Iris pigment epithelial cell (primary cell): ENCODE measurements around the gene APOC3.

ENCODE experiments used
- DNase-seq: peaks from one replicate; pipeline ENCODE4 v3.0.0-alpha.2; 2011; ENCODE audit warnings: low read depth

APOC3 gene

GRCh38 chr11:116807601-116808261 lies 22.0 kb upstream of the APOC3 start:
- DNase-seq = no peak

DNA sequence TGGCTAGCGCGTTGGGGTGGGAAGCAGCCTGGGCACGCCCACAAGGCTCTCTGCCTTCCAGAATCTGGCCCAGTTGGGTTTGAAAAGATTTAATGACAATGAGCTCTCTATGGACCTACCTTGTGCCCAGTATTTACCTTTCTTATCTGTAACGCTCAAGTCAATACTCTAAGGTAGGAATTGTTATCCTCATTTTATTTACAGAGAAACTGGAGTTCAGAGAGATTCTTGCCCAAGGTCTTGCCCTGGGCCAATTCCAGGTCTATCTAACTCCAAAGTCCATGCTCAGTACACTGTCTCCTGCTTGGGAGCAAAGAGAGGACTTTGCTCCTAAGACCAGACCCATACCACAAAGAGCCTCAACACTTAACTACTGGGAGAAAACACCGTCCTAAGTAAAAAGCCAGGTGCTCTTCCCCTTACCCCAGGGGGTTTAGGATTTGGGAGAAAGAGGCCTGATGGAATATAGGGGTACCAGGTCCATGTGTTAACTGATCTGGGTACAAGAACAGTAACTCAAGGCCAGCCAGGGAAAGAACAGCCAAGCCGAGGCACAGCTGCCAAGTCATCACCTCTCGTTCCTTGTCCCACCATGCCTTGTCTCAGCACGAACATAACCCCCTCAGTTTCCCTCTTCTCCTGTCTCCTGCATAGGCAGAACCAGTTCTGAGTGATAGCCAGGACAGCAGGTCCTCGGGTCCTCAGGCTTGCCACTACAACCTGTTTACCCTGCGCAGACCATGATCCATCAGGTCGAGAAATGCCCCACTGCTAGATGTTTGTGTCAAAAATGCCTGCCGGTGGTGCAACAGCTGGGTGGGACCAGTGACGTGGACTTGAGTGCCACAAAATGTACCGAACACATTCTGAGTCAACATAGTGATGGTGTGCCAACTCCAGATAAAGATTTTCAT lies 21.2 kb upstream of the APOC3 start:
- DNase-seq = peak; percentile 78

DNA sequence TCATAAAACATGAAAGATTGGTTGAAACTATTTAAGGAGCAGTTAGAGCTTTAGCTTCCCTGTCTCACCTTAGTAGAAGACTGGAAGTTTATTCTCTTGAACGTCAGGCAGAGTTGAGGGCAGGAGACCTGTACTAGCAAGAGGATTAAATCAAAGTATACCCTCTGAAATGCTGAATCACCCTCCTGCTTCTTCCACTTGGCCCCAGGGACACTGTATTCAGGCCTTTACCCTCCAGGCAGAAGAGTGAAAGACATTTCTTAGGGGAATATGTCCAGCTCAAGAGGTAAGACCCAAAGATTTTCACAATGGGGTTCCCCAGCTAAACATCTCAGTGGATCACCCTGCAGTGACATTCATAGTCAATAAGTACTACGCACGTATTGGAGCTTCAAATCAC lies 18.5 kb upstream of the APOC3 start:
- DNase-seq = no peak

DNA sequence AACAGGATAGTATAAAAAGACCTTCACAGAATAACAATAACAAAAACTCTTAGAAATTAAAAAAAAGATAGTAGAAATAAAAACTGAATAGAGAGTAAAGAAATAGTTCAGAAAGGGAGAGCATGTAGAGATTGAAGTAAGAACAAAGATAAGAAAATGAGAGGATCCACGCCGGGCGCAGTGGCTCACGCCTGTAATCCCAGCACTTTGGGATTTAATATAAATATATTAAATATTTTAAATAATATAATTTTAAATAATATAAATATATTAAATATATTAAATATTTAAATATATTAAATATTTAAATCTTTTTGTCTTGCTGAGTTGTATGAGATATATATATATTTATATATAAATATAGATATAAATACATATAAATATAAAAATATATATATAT lies 17.6 kb upstream of the APOC3 start:
- DNase-seq = no peak

- DNase-seq = no peak
These were observed 16.5 kb upstream of the APOC3 start for GRCh38 chr11:116813170-116813569.

DNA sequence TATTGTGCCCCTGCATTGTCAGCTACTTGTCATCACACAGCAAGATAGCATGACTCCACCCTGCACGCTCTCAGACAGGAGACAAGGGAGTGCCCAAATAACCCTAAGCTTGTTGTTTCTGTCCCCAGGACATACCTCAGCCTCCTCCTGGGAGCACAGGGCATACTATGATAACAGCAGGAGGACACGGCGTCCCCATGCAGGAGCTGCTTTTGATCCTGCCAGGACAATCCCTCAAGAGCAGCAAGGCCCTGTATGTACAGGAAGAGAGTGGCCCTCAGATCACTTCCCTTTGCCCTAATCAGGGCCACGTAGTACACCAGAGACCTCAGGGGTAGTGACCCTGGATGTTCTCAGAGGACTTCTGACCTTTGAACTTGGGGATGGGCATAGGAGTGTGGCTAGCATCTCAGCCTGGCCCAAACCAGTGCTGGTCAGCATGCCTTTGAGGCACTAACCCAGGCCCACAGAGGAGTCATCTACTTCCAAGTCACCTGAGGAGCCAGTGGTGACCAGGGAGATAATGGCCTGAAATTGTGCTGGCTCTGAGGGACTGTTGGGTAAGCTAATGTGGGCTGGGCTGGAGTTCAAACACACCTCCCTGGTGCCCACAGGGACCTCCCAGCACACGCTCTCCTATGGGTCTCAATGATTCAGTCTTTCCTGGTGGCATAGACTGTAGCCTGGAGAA lies 15.8 kb upstream of the APOC3 start:
- no peak for DNase-seq

GRCh38 chr11:116814502-116814901 lies 15.2 kb upstream of the APOC3 start:
- DNase-seq = no peak

GRCh38 chr11:116819049-116819448 lies 10.7 kb upstream of the APOC3 start:
- DNase-seq = no peak

GRCh38 chr11:116821050-116821918 lies 8.4 kb upstream of the APOC3 start:
- DNase-seq = no peak

DNA sequence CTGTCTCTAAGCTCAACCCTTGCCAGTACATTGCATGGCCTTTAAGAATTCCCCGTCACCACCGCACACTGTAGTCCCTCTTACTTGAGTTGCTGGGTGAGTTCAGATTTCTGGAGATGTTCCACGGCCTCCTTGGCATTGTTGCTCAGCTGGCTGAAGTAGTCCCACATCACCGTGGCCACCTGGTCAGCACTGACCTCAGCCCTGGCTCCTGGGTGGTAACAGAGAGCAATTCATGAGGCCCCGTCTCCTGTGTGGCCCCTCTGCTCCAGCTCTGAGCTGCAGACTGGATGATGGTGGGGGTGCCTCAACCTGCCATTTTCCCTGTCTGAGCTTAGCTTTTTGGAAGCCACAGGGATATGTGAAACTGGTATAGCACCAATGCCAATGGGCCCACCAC lies 7.1 kb upstream of the APOC3 start:
- no peak for DNase-seq

GRCh38 chr11:116823031-116823843 lies 6.5 kb upstream of the APOC3 start, which contains the start of gene APOA4:
TSS of gene APOA4 (minus strand) at chr11:116823304. CDS start at chr11:116823191, 113 bp downstream.
- no peak for DNase-seq

GRCh38 chr11:116825434-116825833 lies 4.3 kb upstream of the APOC3 start:
- no peak for DNase-seq

DNA sequence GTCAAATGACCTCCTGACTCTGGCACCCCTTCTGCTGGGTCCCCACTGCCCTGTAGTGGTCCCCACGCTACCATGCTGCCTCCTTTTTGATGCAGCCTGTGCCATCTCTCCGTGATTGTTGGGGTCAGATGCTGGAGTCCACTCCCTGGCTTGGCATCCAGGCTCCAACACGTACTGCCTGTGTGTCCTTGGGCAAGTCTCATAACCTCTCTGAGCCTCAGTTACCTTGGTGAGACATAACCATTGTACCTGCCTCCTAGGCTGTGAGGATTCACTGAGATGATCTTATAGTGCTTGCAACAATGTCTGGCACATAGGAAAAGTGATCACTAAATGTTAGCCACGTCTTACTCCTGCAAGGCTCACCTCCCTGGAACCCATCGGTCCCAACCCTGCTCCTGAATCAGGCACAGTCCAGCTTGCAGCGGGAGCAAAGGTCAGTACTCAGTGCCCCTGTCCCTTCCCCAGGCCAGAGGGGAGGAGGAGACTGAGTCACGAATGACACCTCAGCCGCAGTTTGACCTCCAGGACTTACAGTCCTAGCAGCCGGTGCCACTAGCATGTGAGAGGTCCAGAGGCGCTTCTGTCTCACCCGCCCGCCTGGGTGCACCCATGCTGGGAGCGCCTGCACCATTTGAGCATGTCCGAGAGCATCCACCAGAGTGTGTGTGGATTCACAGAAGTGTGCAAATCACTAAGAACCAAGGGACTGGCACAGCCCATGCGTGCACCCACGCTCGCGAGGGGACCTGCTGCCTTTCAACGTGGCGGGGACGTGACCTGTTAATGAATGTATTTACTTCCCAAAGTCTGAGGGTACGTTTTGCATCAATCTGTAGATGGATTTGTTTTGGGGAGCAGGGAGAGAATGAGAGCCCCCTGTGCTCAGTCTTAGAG lies 3.6 kb upstream of the APOC3 start:
- DNase-seq = no peak

GRCh38 chr11:116826751-116827431 lies 2.8 kb upstream of the APOC3 start:
- no peak for DNase-seq

- DNase-seq = no peak
These were observed 2.2 kb upstream of the APOC3 start for GRCh38 chr11:116827461-116827860.

- no peak for DNase-seq
These were observed 829 bp upstream of the APOC3 start for GRCh38 chr11:116828632-116829524.

GRCh38 chr11:116830184-116830912 lies 641 bp downstream of the APOC3 start:
- DNase-seq = no peak
